GM21717 (cell line): ENCODE results near the gene HDHD3.
"Not testable (repeated sequence)": the region's sequence is repeated elsewhere in the genome, so short reads cannot be mapped to it uniquely, and the experiment has no call there.

Experiments
- ATAC-seq: cut with Tn5 transposase; IDR thresholded peaks from one replicate; pipeline ENCODE4 v1.9.1; 2021; ENCODE audit warnings: mild to moderate bottlenecking, moderate library complexity; ENCODE audit not compliant: unreplicated experiment

Gene HDHD3

GRCh38 chr9:113390192-113390960, 13.6 kb upstream of the HDHD3 start:
- no peak for ATAC-seq

GRCh38 chr9:113389451-113389850, 12.7 kb upstream of the HDHD3 start:
- no peak for ATAC-seq

GRCh38 chr9:113388833-113389232, 12.0 kb upstream of the HDHD3 start:
- no peak for ATAC-seq

GRCh38 chr9:113387560-113388230, 10.9 kb upstream of the HDHD3 start:
- ATAC-seq, result no peak

GRCh38 chr9:113386571-113387393, 10.0 kb upstream of the HDHD3 start:
- no peak for ATAC-seq

- no peak for ATAC-seq
Measured at GRCh38 chr9:113381909-113382411, 5.2 kb upstream of the HDHD3 start.

- ATAC-seq, result not testable (repeated sequence)
Measured at GRCh38 chr9:113381441-113381840, 4.7 kb upstream of the HDHD3 start.

- peak; percentile 44 for ATAC-seq
Measured at GRCh38 chr9:113380869-113381378, 4.1 kb upstream of the HDHD3 start.

GRCh38 chr9:113379829-113380210, 3.0 kb upstream of the HDHD3 start:
- ATAC-seq, result not testable (repeated sequence)

- ATAC-seq, result not testable (repeated sequence)
Measured at GRCh38 chr9:113379094-113379828, 2.5 kb upstream of the HDHD3 start.

GRCh38 chr9:113375057-113376023, 1.4 kb downstream of the HDHD3 start:
- ATAC-seq, result no peak

GRCh38 chr9:113373676-113374392, 3.0 kb downstream of the HDHD3 start:
- ATAC-seq, result no peak

- ATAC-seq, result no peak
Measured at GRCh38 chr9:113373256-113373655, 3.5 kb downstream of the HDHD3 start.

- ATAC-seq, result no peak
Measured at GRCh38 chr9:113372059-113372458, 4.7 kb downstream of the HDHD3 start.

GRCh38 chr9:113370806-113371325, 5.9 kb downstream of the HDHD3 start:
- ATAC-seq, result no peak

- no peak for ATAC-seq
Measured at GRCh38 chr9:113369855-113370140, 7.0 kb downstream of the HDHD3 start.

- no peak for ATAC-seq
Measured at GRCh38 chr9:113368982-113369854, 7.6 kb downstream of the HDHD3 start.
